Stimulated activated CD8-positive, alpha-beta memory T cell treated with anti-CD3 and anti-CD28 coated beads, Interleukin-15, amount 100 ng/mL, for 1 hour (primary cell): ENCODE data around the gene DYRK2.

ENCODE experiments used
- DNase-seq: peaks from one replicate; pipeline ENCODE4 v3.0.0-alpha.2; 2020; ENCODE audit warnings: low read depth

DYRK2 gene

DNA sequence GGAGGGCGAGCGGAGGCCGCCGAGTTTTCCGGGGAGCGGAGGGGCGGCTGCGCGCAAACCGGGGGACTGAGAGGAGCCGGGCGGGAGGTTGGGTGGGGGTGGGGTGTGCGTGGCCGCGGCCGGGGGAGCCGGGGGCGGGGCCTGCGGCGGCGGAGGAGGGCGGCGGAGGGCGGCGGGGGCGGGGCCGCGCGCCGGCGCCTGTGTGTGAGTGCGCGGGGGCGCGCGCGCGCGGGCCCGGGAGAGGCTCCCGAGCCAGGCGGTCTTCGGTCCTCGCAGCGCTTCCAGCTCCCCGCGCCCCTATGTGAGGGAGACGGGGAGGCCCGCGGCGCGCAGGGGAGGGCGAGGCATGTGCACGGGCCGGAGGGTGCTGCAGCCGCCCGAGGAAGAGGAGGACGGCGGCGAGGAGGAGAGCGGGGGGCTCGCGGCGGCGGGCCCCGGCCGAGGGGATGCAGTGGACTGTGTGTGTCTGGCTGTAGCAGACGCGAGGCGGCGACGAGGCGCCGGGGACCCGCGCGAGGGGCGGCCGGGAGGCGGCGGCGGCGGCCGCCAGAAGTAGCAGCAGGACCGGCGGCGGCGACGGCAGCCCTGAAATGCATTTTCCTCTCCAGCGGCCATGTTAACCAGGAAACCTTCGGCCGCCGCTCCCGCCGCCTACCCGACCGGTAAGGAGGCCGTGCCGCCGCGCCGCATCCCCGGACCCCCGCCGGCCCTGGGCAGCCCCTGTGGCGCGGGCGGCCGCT lies at the start of gene DYRK2:
Gene DYRK2, plus strand, starts transcription at position 225 of the 740 bp plus-strand sequence. Its CDS starts 389 bp downstream, at position 614.
- DNase-seq, result peak; percentile 45

- no peak for DNase-seq
These were observed 48.9 kb upstream of the DYRK2 start for GRCh38 chr12:67599691-67600090.

GRCh38 chr12:67601126-67601525 lies 47.4 kb upstream of the DYRK2 start:
- DNase-seq, result no peak

DNA sequence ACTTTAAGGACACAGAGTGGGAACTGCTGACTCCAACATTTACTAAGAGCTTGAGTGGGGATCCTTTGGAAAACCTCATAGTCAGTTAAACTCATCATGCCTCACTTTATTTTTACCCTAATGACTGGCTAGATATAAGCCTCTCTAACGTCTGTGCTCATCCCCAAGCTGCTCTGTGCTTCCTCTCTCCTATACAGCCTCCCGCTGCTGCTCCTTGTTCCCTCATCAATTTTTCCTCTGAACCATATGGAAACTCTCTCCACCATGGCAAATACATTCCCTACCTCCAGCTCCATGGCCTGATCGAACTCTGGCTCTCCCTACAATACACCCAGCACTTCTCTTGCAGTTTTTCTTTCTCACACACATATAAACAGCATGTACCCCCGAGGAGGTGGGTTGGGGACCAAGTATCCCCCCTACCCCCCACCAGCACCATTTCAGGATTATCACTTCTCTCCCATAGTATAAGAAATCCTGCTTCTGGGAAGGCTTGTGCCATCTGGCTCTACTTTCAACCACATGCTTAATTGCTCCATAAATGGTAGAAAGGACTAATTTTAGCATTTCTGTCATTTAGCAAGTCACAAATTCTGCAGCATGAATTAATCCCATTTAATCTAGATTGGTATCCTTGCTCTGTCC lies 39.2 kb upstream of the DYRK2 start:
- no peak for DNase-seq

- DNase-seq, result no peak
These were observed 35.5 kb upstream of the DYRK2 start for GRCh38 chr12:67613040-67613439.

- DNase-seq, result no peak
These were observed 30.9 kb upstream of the DYRK2 start for GRCh38 chr12:67617629-67618028.

DNA sequence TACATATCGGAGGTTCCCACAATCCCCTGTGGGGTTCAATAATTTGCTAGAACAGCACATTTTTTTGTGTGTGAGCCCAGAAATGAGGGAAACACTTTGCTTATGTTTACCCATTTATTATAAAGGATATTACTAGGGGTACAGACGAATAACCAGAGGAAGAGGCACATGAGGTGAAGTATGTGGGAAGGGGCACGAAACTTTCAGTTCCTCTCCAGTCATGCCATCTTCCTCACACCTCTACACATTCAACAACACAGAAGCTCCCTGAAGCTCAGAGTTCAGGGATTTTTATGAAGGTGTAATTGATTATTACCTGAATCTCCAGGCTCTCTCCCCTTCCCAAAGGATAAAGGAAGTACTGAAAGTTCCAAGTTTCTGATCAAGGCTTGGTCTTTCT lies 30.2 kb upstream of the DYRK2 start:
- DNase-seq, result no peak

DNA sequence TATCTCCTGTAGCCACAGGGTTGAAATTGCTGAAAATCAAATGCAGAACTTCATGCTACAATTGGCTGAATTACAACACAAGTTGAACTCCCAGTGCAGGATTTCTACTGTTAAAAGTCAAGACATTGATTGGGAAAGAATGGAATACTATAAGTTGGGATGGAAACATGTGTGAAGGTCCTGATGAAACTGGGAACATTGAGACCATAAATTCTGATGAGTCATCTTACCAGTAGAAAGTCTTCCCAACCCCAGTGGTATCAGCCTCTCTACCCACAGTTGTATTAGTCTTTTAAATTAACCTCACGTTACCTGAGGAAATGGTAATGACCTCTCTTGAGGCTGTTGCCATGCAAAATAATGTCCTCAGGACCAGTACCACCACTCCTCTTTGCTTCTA lies 27.4 kb upstream of the DYRK2 start:
- DNase-seq, result no peak

- DNase-seq, result no peak
These were observed 26.6 kb upstream of the DYRK2 start for GRCh38 chr12:67621926-67622325.

DNA sequence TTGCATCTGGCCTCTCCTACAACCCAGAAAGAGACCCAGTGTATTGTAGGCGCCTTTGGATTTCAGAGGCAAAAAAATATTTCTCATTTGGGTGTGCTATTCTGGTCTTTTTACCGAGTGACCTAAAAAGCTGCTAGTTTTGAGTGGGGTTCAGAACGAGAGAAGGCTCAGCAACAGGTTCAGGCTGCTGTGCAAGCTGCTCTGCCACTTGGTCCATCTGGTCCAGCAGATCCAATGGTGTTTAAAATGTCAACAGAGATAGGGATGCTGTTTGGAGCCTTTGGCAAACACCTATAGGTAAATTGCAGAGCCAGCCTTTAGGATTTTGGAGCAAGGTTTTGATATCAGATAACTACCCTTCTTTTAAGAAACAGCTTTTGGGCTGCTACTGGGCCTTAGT lies 25.3 kb upstream of the DYRK2 start:
- DNase-seq, result no peak

DNA sequence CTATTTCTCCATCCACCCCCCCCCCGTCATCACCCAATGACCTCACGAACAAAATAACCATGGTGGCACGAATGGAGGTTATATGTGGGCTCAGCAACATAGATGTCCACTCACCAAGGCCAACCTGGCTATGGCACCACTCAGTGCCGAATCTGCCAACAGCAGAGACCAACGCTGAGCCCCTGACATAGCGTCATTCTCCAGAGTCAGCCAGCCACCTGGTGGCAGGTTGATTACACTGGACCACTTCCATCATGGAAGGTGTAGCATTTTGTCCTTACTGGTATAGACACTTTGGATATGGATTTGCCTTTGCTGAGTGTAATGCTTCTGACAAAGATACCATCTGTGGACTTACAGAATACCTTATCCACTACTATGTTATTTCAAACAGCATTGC lies 24.2 kb upstream of the DYRK2 start:
- DNase-seq, result no peak

DNA sequence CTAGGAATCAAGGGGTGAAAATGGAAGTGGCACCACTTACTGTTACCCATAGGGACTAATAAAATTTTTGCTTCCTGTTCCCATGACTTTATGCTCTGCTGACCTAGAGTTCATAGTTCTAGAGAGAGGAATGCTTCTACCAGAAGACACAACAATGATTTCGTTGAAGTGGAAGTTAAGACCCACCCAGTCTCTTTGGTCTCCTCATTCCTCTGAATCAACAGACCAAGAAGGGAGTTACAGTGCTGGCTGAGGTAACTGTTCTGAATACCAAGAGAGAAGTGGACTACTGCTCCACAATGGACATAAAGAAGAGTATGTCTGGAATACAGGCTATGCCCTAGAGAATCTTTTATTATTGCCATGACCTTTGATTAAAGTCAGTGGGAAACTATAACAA lies 23.5 kb upstream of the DYRK2 start:
- DNase-seq, result no peak

- DNase-seq, result no peak
These were observed 22.4 kb upstream of the DYRK2 start for GRCh38 chr12:67626156-67626555.

- peak; percentile 64 for DNase-seq
These were observed 18.0 kb upstream of the DYRK2 start for GRCh38 chr12:67630373-67631088.

GRCh38 chr12:67632005-67632404 lies 16.5 kb upstream of the DYRK2 start:
- DNase-seq, result no peak

DNA sequence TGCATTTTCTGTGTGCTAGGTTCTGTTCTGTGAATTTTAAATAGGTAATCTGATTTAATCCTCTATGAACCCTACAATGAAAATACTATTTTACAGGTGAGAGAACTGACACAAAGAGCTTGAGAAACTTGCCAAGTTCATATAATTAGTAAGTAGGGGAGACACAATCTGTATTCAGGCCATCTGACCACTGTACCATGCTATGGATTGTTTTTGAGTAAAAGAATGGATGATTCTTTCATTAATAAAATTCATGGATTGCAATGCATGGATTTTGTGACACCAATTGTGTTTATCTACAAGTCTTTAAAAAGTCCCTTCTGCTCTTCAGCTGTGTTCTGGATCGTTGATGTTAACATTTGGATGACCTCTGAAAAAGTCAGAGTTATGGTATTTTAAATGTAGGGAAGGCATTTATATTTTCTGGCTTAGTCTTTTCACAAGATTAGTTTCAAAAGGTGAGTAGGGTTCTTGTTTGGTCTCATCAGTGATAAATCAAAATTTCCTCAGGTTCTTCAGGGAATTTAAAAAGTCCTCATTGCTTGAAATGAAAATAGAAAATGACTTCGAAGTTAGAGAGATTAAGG lies 15.4 kb upstream of the DYRK2 start:
- no peak for DNase-seq

GRCh38 chr12:67633708-67634107 lies 14.8 kb upstream of the DYRK2 start:
- DNase-seq, result no peak

DNA sequence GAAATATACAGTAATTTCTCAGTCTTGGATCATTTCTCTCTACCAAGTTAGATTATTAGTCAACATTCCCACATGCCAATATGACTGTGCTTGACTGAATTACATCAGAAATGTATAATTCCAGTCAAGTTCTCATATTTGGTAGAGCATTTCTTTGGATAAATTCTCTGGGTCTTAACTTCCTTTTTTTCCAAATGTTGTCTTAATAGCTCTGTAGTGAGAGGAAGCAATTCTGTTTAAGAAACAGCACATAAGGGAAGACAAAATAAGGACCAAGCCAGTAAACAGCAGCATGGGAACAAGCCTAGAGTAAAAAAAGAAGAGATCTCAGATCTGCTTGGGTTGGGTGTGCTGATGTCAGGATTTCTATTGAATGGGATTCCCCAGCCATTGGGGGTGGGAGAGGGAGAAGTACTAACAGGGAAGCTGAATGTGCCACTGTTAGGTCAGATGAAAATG lies 14.2 kb upstream of the DYRK2 start:
- DNase-seq, result no peak

GRCh38 chr12:67637718-67638117 lies 10.8 kb upstream of the DYRK2 start:
- DNase-seq, result no peak

GRCh38 chr12:67638694-67639093 lies 9.9 kb upstream of the DYRK2 start:
- no peak for DNase-seq

DNA sequence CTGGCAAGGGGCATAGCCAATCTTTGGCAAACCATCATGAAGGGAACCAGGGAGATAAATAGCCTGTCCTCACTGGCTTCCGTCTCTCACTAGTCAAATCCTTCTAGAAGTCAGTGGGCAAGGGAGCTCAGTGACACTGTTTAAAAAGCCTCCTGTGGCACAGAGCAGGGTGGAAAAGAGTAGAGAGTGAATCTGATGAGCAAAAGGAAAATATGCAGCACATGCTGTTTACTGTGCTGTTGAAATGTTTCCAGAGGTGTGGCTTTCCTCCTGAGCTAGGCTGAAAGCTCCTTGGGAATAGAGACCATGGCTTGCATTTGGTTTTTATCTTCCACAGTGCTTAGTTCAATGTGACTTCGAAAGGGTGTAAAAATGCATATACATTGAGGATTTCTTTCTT lies 7.7 kb upstream of the DYRK2 start:
- DNase-seq, result no peak

GRCh38 chr12:67645126-67645525 lies 3.4 kb upstream of the DYRK2 start:
- DNase-seq, result no peak

- no peak for DNase-seq
These were observed 2.9 kb upstream of the DYRK2 start for GRCh38 chr12:67645601-67646000.
